Aorta (tissue), 5 donors: ENCODE results near the gene ASB4. TPM values are rescaled to one million over a fixed set of nuclear protein-coding genes. Genes with fewer than 3 reads are reported as not detected.
"Not testable (repeated sequence)": the region's sequence is repeated elsewhere in the genome, so short reads cannot be mapped to it uniquely, and the experiment has no call there.

Experiments used
- ATAC-seq: fragments of 200-7000 bp; cut with Tn5 transposase; one replicate; pipeline ENCODE4 v1.9.1; 2022; ENCODE audit warnings: moderate library complexity; ENCODE audit not compliant: low FRiP score
- DNase-seq, 2 donors: peaks; one replicate each; pipeline ENCODE4 v3.0.0-alpha.2; 2020
- H3K27ac ChIP-seq, 2 donors: one replicate each; pipeline ENCODE4 v1.5.1; 2013; ENCODE audit warnings: low read length in 2 of 2, mild to moderate bottlenecking in 2 of 2, moderate library complexity in 2 of 2, control low read depth in 1 of 2, inconsistent platforms in 1 of 2, low read depth in 1 of 2
- H3K27me3 ChIP-seq, 2 donors: one replicate each; pipeline ENCODE4 v1.6.1; 2013; ENCODE audit warnings: control low read depth in 1 of 2, low read length in 1 of 2, mild to moderate bottlenecking in 1 of 2, moderate library complexity in 1 of 2; ENCODE audit not compliant: insufficient read depth in 2 of 2, control insufficient read depth in 1 of 2
- H3K36me3 ChIP-seq, 2 donors: one replicate each; pipeline ENCODE4 v1.6.1; 2013; ENCODE audit warnings: control low read depth in 1 of 2, low read length in 1 of 2, mild to moderate bottlenecking in 1 of 2; ENCODE audit not compliant: insufficient read depth in 2 of 2, control insufficient read depth in 1 of 2
- H3K4me1 ChIP-seq, 2 donors: one replicate each; pipeline ENCODE4 v1.6.1; 2013; ENCODE audit warnings: low read length in 2 of 2, control low read depth in 1 of 2, mild to moderate bottlenecking in 1 of 2, moderate library complexity in 1 of 2; ENCODE audit not compliant: insufficient read depth in 2 of 2, control insufficient read depth in 1 of 2
- H3K4me3 ChIP-seq, 2 donors: one replicate each; pipeline ENCODE4 v1.5.1; 2013; ENCODE audit warnings: low read length in 2 of 2, control low read depth in 1 of 2, mild to moderate bottlenecking in 1 of 2
- H3K9me3 ChIP-seq: one replicate; pipeline ENCODE4 v1.6.1; 2013; ENCODE audit warnings: mild to moderate bottlenecking, low read length; ENCODE audit not compliant: control insufficient read depth
- WGBS, 2 donors: extraction: QIAGEN DNeasy Blood & Tissue Kit; methylation state at CpG; one replicate each; pipeline ENCODE4 v1.1.7; 2013; 5-methylcytosine and 5-hydroxymethylcytosine counted together
- intact Hi-C, 2 donors: fragments of 100-400 bp; cut with DNase I; formaldehyde crosslinking; loops; one replicate each; pipeline versions ENCODE4 v1.14.2 to v1.15.0; 2022
- polyA plus RNA-seq, 2 donors: library from polyadenylated mRNA; stranded (reverse); fragments of 200-250 nt; gene quantifications; one replicate each; pipeline ENCODE4 v1.2.3, GENCODE V29; 2013
- total RNA-seq, 2 donors: library from RNA; stranded (reverse); fragmentation: NEBNext Ultra II Directional; extraction: Animal tissue kit (Norgen Biotek cat#: 25700); gene quantifications; one replicate each; pipeline ENCODE4 v1.2.1, GENCODE V29; 2021
- donor health status: healthy with polysubstance abuse.
- donor health status: Bipolar disorder and iron deficiency.
- donor health status: DM: no; HTN: no; CAD: no.
- donor health status: DM: no; HTN: no; CAD: no.
- donor health status: DM: yes; HTN: yes; CAD: no.

Gene ASB4
- total and polyA plus RNA-seq, 4 donors = not detected

DNA sequence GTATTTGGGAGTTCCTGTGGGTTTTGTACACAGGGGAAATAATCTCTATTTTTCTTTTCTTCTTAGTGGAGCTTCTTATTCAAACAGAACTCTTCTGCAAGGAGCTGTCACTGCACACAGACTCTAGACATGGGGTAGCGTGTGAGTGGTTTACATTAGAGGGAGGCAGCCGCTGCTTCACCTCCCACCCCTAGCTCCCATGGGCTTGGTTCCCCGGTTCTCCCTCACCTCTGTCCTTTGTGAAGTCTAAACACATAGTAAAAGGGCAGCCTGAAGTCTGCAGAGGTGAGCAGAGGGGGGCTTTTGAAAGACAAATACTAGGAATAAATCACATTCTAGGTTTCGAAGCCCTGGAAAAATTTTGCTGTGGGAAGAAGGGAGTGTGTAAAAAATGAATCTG, 5.5 kb downstream of the ASB4 start:
- no peak overlapping the region for H3K4me3 ChIP-seq
- intact Hi-C loops = no loop called here
- H3K9me3 ChIP-seq = no peaks in the 10 kb centered on the region
- 89% methylated on average over 4 of the region's 4 CpGs for WGBS, 2 donors
- H3K4me1 ChIP-seq = no peaks in the 10 kb centered on the region
- no peaks in the 10 kb centered on the region for H3K27me3 ChIP-seq
- no peak for DNase-seq
- H3K36me3 ChIP-seq = no peaks in the 10 kb centered on the region
- H3K27ac ChIP-seq = no peak overlapping the region
- no peak for ATAC-seq

DNA sequence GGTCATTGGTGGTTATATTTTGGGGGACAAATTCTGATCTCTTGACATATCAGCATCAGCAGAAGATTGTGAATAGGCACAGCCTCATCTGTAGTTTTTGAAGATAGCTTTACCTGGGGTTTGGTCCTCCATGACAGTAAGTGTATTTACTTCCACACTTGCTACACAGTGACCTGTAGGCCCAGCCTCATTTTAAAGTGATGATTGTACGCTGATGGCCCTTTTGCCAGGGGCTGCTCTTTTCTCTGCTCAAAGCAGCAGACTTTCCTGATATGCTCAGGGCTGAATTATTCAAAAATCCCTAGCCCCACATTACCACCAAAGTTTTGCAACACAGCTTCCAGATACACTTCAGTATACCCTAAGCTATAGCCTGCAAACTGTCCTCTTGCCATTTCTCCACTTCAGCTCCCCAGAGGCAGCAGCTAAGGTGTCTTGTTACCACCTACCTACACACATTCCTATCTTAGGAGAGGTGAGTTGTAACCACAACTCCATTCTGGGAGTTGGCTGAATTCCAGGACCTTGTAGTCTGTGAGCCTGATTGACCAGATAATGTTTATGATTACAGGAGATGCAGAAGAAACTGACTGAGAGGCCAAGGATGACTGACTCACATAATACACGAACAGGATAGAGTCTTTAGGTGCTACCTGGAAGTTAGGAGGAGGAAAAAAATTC, 6.0 kb downstream of the ASB4 start:
- H3K9me3 ChIP-seq = no peaks in the 10 kb centered on the region
- DNase-seq (no peak), ATAC-seq (no peak)
- WGBS, 2 donors = 88 to 89% methylated on average over 2 of the region's 2 CpGs
- no peak overlapping the region for H3K27ac ChIP-seq
- no peak overlapping the region for H3K4me3 ChIP-seq
- H3K27me3 ChIP-seq = no peaks in the 10 kb centered on the region
- no peaks in the 10 kb centered on the region for H3K4me1 ChIP-seq
- intact Hi-C loops = no loop called here
- no peaks in the 10 kb centered on the region for H3K36me3 ChIP-seq

DNA sequence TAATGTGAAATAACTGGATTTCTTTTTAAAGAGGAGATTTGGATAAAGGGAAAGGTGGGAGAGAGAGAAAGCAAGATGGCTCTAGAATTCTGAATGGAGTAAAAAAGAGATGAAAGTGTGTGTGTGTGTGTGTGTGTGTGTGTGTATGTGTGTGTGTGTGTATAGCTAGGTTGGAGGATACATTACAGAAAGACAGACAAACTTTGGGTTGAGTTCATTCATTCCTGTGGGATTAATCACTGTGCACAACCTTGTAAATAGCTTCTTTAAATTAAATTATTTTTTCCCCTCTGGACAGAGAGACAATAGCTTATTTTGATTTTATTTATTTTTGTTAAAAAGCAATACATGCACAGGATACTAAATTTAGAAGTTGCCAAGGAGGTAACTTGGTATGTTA, 7.5 kb downstream of the ASB4 start:
- Histone ChIP-seq H3K9me3 (no peaks in the 10 kb centered on the region), H3K36me3 (no peaks in the 10 kb centered on the region), H3K27me3 (no peaks in the 10 kb centered on the region), H3K4me3 (no peak overlapping the region), H3K4me1 (no peaks in the 10 kb centered on the region), H3K27ac (no peak overlapping the region)
- DNase-seq (no peak), ATAC-seq (no peak)
- intact Hi-C loops = no loop called here

DNA sequence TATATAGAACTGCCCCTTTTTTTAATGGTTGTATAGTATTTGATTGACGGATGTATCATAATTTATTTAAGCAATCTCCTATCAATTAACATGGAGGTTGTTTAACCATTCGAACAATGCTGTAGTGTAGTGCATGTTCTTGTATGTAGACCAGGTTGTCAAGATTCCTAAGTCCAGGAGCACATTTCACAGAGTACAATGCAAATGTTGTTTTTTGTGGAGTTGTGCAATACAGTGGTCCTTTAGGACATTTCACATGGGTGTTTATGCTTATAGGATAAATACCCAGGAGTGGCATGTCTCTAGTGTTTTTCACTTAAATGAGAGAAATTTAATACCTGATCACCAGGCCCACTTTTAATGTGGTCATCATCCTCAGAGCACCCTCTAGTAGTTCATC, 8.1 kb downstream of the ASB4 start:
- Histone ChIP-seq H3K27ac (no peak overlapping the region), H3K4me1 (no peaks in the 10 kb centered on the region), H3K9me3 (no peaks in the 10 kb centered on the region), H3K4me3 (no peak overlapping the region), H3K36me3 (no peaks in the 10 kb centered on the region), H3K27me3 (no peaks in the 10 kb centered on the region)
- intact Hi-C loops = no loop called here
- 67 to 97% methylated on average over 2 of the region's 2 CpGs for WGBS, 2 donors
- ATAC-seq = no peak
- no peak for DNase-seq

DNA sequence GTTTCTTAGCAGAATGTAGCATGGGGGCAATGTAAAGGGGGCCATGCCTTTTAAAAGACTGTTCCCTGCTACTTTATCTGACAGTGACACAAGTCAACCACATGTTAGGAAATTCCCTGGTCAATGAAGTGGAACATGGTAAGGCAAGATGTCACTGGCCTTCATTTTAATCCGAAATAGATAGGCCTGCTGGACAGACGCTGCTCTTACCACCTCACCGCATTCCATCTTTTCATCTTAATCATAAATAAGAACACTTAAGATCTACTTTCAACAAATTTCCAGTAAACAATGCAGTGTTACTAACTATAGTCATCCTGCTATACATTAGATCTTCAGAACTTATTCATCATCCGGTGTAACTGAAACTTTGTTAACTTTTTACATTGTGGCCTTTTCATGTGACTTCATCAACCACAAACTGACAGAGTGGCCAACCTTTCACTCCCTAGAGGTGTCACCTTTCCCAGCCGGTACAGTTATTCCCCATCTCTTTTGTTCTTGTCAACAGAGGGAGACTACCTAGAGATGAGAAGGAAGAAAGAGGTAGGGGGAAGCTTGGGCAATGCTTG, 15.6 kb downstream of the ASB4 start:
- Histone ChIP-seq H3K27me3 (no peaks in the 10 kb centered on the region), H3K36me3 (no peaks in the 10 kb centered on the region), H3K4me1 (no peaks in the 10 kb centered on the region), H3K4me3 (no peak overlapping the region), H3K9me3 (no peaks in the 10 kb centered on the region), H3K27ac (no peak overlapping the region)
- ATAC-seq = no peak
- intact Hi-C loops = no loop called here
- 75 to 78% methylated on average over 5 of the region's 5 CpGs for WGBS, 2 donors
- no peak for DNase-seq

DNA sequence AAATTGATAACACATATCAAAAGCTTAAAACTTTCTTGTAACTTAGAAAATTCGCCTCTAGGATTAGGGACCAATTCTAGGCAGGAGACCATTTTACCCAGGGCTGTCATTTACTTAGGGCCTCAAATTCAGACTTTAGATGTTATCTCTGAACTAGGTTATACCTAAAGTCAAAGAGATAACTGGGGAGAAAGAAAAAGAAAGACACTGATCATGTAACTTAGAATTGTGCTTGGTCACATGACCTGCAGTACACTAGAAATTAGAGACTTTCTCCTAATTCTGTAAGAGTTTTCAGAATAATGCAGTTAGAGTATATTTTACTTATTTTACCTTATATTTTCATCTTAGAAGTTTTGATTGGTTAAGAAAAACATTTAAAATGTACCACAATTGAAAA, 16.7 kb downstream of the ASB4 start:
- H3K27me3 ChIP-seq = no peaks in the 10 kb centered on the region
- ATAC-seq = no peak
- H3K9me3 ChIP-seq = no peaks in the 10 kb centered on the region
- 88 to 90% methylated on average over 1 of the region's 1 CpG for WGBS, 2 donors
- no peaks in the 10 kb centered on the region for H3K4me1 ChIP-seq
- intact Hi-C loops = no loop called here
- H3K36me3 ChIP-seq = no peaks in the 10 kb centered on the region
- DNase-seq = no peak
- no peak overlapping the region for H3K27ac ChIP-seq
- no peak overlapping the region for H3K4me3 ChIP-seq

DNA sequence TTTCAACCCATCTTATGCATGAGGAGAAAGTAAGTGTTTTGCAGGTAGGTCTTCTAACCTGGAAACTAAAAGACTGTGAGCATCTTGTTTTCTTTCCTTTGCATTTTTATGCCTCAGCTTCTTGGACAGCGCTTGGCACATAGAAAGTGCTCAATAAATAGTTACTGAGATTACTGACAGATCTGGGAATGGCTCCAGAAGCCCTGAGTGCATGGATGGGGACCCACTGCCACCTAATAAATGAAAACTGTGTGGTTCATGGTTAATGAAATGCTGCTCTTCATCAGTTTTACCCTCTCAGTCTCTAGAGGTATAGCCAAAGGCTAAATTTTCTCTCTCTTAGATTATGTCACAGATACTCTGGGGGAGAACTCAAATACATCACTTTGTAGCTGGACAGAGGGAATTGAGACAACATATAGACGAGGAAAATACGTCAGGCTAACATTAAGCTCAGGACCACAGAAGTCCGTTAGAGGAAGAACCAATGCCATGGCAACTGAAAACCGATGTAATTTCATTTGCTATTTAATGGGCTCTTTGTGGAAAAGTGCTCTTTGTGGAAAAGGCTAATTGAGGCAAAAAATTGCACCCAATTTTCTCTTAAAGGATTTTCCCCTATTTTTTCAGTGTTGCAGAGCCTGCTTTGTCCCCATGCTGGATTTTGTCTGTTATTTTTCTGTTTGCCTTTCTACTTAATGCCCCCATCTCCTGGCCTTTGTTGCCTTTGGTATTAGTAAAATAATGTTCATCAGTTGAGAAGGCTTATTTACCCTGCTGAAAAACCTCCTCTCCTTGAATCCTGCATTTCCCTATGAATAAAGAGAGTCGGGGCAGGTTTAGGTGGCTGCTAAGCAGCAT, 17.8 kb downstream of the ASB4 start:
- Histone ChIP-seq H3K27ac (no peak overlapping the region), H3K9me3 (no peaks in the 10 kb centered on the region), H3K4me1 (no peaks in the 10 kb centered on the region), H3K27me3 (no peaks in the 10 kb centered on the region), H3K36me3 (no peaks in the 10 kb centered on the region), H3K4me3 (no peak overlapping the region)
- intact Hi-C loops = no loop called here
- WGBS, 2 donors = 53 to 59% methylated on average over 6 of the region's 6 CpGs
- DNase-seq = no peak
- no peak for ATAC-seq

DNA sequence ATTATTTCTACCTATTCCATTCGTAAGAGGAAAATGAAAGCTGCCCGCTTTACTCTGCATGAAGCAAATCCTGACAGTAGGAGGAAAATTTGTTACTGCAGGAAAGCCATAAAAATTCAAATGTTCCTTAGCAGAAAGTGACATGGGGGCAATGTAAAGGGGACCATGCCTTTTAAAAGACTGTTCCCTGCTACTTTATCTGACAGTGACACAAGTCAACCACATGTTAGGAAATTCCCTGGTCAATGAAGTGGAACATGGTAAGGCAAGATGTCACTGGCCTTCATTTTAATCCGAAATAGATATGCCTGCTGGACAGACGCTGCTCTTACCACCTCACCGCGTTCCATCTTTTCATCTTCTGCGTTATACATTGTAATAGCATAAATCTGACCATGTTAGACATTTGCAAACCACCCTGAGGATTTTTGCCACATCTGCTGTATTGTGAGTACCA, 18.4 kb downstream of the ASB4 start:
- H3K36me3 ChIP-seq, H3K4me3 ChIP-seq, H3K4me1 ChIP-seq, DNase-seq, H3K27ac ChIP-seq, H3K27me3 ChIP-seq, ATAC-seq, H3K9me3 ChIP-seq, intact Hi-C loops: not testable (repeated sequence)
- WGBS, 2 donors = 79 to 80% methylated on average over 7 of the region's 7 CpGs

DNA sequence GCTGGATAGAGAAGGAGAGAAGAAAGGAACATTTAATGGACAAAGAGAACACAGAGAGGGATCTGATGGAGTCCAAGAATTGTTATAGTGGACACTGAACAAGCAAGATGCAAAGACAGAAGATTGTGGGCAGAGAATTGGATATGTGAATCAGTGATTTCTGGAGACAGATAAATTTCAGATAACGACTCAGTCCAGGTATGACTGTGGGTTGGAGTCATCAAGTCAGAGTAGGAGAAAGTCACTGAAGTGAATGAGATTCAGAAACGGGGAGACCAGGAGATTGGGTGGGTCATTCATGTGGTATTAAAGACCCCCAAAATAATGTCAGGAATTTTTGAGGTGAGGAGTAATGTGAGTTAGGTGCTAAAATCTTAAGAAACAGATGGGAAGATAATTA, 23.0 kb downstream of the ASB4 start:
- WGBS, 2 donors = 74 to 77% methylated on average over 2 of the region's 2 CpGs
- H3K36me3 ChIP-seq = no peaks in the 10 kb centered on the region
- peaks cover 0 to 2% of the 10 kb centered on the region in 2 donors for H3K4me1 ChIP-seq

More for the DNA sequence above, 23.0 kb downstream of the ASB4 start:
- no peak overlapping the region for H3K27ac ChIP-seq
- H3K4me3 ChIP-seq = no peak overlapping the region
- no peaks in the 10 kb centered on the region for H3K27me3 ChIP-seq
- H3K9me3 ChIP-seq = no peaks in the 10 kb centered on the region
- no peak for DNase-seq
- intact Hi-C loops = no loop called here
- ATAC-seq = no peak
